ENCODE measurements around the gene PRR30.
A peak's percentile ranks its signal among the peaks of the same experiment; 100 is the strongest.

The PRR30 gene

GRCh38 chr2:27154488-27154887 lies 15.3 kb upstream of the PRR30 start:
- no peak for DNase-seq (ENCODE audit: low read depth)

- DNase-seq (ENCODE audit: low read depth), result no peak
Observed at GRCh38 chr2:27152796-27153464, 13.7 kb upstream of the PRR30 start.

DNA sequence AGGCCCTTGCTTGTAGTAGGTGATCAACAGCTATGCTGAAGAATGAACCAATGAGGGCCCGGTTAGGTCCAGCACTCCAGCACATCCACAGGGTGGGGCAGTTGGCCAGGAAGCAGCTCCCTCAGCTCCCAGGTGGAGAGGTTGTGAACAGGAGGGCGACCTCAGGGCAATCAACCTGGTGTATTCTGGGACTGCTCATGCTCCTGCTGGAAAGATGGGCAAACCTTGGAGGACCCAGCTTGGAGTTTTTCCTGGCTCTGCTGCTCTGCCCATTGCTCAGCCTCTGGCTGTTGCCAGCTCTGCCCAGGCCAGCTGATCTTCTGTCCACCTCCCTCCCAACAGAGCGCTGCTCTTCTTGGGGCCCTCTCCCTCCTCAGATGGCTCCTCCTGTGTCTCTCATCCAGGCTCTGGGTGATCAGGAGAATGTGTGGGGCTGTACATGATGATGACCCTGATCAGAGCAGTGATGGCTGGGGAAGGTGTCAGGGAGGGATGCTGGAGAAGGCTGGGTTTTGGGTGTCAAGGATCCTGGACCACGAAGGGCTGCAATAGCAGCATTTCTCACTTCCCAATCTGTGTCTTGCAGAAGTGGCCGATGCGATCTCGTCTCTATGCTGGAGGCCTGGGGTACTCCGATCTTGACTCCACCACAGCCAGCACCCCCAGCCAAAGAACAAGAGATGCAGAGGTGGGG lies 13.0 kb upstream of the PRR30 start:
- DNase-seq (ENCODE audit: low read depth), result no peak

GRCh38 chr2:27150639-27151230 lies 11.5 kb upstream of the PRR30 start:
- no peak for DNase-seq (ENCODE audit: low read depth)

DNA sequence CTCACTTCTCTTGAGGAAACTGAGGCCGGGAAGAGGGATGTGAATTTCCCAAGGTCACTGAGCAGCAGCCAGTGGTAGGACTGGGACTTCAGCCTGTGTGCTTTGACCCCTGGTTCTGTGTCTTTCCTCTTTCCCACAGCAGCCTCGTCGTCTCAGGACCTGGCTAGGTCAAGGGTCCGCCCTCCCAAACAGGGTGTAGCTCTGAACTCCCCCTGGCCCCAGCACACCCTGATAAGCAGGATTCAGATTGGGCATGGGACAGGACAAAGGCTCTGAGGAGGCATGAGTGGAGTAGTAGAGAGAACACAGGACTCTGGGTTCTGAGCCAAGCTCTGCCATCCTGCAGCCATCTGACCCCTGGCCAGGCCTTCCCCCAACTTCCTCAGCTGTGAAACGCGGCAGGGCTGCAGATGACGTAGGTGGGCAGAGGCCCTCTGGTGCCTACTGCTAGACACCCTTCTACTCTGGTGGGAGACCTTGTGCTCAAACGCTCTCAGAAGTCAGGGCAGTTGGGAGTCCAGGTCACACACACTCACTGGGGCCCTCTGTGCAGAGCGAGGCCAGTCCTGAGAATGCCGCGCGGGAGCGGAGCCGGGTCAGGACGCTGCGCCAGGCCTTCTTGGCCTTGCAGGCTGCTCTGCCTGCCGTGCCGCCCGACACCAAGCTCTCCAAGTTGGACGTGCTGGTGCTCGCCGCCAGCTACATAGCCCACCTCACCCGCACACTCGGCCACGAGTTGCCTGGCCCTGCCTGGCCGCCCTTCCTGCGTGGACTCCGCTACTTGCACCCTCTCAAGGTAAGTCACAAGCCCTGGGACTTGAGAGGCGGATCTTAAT lies 10.6 kb upstream of the PRR30 start:
- no peak for DNase-seq (ENCODE audit: low read depth)

- no peak for DNase-seq (ENCODE audit: low read depth)
Observed at GRCh38 chr2:27148801-27149439, 9.7 kb upstream of the PRR30 start, which contains the start of gene TCF23. TSS of gene TCF23 (plus strand) at chr2:27149004. CDS start at chr2:27149134, 130 bp downstream.

GRCh38 chr2:27147935-27148334 lies 8.7 kb upstream of the PRR30 start:
- DNase-seq (ENCODE audit: low read depth), result no peak

DNA sequence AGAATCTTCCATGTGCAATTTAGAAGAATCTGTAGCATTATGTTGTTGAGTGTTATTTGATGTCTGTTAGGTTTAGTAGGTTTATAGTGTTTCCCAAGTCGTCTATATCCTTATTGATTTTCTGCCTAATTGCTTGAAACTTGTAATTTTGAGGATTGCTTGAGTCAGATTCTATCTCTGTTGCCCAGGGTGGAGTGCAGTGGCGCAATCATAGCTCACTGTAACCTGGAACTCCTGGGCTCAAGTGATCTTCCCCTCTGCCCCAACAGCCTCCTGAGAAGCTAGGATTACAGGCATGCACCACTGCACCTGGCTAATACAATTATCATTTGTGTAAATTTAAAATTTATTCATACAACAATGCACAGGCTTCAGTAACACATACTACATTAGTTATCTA lies 6.5 kb upstream of the PRR30 start:
- DNase-seq (ENCODE audit: low read depth), result no peak

DNA sequence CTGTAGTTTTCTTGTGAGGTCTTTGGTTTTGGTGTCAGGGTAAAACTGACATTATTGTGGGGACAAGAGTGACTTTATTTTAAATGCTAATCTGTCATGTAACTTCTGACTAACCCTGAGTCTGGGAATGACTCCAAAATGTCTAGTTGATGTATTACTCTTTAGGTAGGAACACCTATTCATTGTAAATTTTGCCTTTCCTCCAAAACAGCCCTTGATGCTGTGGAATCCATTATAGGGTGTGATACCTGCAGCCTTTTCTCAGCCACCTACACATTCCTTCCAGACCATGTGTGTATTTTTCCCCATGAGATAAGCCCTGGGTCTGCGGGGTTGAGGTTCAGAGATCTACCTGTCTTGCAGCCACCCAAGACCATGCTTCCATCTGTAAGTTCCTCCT lies 4.1 kb upstream of the PRR30 start:
- no peak for DNase-seq (ENCODE audit: low read depth)

- no peak for DNase-seq (ENCODE audit: low read depth)
Observed at GRCh38 chr2:27138111-27138510, 1.1 kb downstream of the PRR30 start.

DNA sequence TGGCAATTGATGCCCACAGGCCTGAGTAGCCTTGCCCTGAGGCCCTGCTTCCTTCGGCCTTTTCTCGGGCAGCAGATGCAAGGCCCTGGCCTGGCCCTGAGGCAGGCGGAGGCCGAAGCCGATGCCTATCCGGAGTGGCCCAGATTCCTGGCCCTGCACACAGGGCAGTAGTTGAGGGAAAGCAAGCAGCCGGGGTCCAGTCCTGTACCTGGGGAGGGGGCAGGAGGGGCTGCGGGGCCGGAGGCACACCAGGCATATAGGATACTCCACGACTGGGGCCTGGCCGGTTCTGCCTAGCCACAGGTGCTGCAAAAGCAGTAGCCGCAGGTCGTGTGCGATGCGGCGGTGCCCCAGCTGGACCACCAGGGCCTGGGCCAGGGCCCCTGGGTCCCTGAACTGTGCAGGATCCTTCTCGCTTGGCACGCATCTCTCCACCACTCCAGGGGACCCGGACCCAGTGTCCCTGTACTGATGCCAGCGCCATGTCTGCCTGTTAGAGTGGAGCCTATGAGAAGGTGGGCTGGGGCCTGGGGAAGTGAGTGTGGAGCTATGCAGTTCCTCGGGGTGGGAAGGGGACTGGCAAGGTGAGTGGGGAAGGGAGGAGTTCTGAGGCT lies 1.8 kb downstream of the PRR30 start:
- DNase-seq (ENCODE audit: low read depth), result no peak

- no peak for DNase-seq (ENCODE audit: low read depth)
Observed at GRCh38 chr2:27136751-27137150, 2.5 kb downstream of the PRR30 start.

- DNase-seq (ENCODE audit: low read depth), result no peak
Observed at GRCh38 chr2:27135478-27135955, 3.7 kb downstream of the PRR30 start.

DNA sequence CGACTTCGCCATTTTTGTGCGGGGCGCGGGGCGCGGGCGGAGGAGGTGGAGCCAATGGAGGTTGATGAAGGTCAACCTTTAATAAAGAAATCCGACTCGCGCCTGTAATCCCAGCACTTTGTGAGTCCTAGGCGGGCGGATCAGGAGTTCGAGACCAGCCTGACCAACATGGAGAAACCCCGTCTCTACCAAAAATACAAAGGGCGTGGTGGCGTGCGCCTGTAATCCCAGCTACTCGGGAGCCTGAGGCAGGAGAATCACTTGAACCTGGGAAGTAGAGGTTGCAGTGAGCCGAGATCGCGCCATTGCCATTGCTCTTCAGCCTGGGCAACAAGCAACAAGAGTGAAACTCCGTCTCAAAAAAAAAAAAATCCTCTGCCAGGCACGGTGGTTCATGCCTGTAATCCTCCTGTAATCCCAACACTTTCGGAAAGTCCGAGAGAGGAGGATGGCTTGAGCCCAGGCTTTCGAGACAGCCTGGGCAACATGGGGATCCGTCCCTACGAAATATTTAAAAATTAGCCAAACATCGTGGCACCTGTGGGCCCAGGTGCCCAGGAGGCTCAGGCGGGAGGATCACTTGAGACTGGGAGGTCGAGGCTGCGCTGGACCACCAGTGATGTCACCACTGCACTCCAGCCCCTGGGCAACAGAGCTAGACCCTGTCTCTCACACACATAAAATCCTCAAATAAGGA lies 4.3 kb downstream of the PRR30 start:
- no peak for DNase-seq (ENCODE audit: low read depth)

GRCh38 chr2:27133905-27134780 lies 5.1 kb downstream of the PRR30 start, which contains the start of gene PREB:
TSS of gene PREB (minus strand) at chr2:27134636. CDS start at chr2:27134421, 215 bp downstream.
- DNase-seq (ENCODE audit: low read depth), result peak; percentile 93

DNA sequence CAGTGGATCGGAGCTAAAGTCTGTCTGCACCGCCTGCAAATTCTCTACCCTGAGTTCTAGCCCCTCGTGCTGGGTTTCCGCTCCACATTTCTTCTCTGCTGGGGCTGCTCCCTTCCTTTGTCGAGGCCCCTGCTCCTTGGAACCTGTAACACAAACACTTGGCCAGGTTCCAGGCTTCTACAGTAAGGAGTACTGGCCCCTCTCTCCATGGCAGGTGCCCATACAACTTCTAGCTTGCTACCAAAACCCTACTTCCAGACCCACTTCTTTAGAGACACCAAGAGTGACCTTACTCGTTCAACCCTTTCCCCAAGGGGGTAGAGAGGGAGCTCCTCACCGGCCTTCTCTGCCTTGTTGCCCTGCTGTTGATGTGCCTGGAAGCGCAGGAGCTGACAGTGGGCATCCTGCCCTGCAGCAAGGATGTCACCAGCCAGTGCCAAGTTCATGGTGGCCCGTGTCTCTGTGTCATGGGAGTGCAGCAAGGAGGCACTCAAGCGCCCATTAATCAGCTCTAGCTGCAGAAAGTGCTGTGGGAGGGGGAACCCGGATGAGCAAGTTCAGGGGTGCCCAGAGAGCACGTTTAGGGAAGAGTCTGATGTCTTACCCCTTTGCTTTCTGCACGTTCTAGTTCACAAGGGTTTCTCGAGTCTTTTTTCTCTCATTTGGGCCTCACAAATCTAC lies 5.9 kb downstream of the PRR30 start:
- no peak for DNase-seq (ENCODE audit: low read depth)

- no peak for DNase-seq (ENCODE audit: low read depth)
Observed at GRCh38 chr2:27131429-27131828, 7.8 kb downstream of the PRR30 start.

- no peak for DNase-seq (ENCODE audit: low read depth)
Observed at GRCh38 chr2:27130396-27130795, 8.8 kb downstream of the PRR30 start.
